CD4-positive, alpha-beta T cell treated with Interferon alpha-2 for 1 hour (primary cell): ENCODE results near the gene SLC4A8.

Source experiments
- DNase-seq, 2 donors: peaks; one replicate each; pipeline ENCODE4 v3.0.0-alpha.2; 2020 to 2022

Gene SLC4A8

GRCh38 chr12:51395283-51396230, 29.1 kb upstream of the SLC4A8 start:
- DNase-seq, result peak; percentile 20 to 45

GRCh38 chr12:51397670-51398069, 27.0 kb upstream of the SLC4A8 start:
- no peak for DNase-seq

GRCh38 chr12:51399891-51400290, 24.7 kb upstream of the SLC4A8 start:
- DNase-seq, result no peak

- no peak for DNase-seq
Observed at GRCh38 chr12:51401020-51401419, 23.6 kb upstream of the SLC4A8 start.

- DNase-seq, result no peak
Observed at GRCh38 chr12:51401486-51401885, 23.1 kb upstream of the SLC4A8 start.

GRCh38 chr12:51401900-51402299, 22.7 kb upstream of the SLC4A8 start:
- DNase-seq, result no peak

- DNase-seq, result no peak
Observed at GRCh38 chr12:51403159-51403558, 21.5 kb upstream of the SLC4A8 start.

- DNase-seq, result peak in 1 of 2 donors; percentile 25
Observed at GRCh38 chr12:51403681-51404136, 20.9 kb upstream of the SLC4A8 start.

GRCh38 chr12:51404627-51405026, 20.0 kb upstream of the SLC4A8 start:
- no peak for DNase-seq

GRCh38 chr12:51405801-51406207, 18.8 kb upstream of the SLC4A8 start:
- DNase-seq, result no peak

- no peak for DNase-seq
Observed at GRCh38 chr12:51406290-51406689, 18.3 kb upstream of the SLC4A8 start.

GRCh38 chr12:51406859-51407258, 17.8 kb upstream of the SLC4A8 start:
- DNase-seq, result no peak

GRCh38 chr12:51407604-51408003, 17.0 kb upstream of the SLC4A8 start:
- no peak for DNase-seq

GRCh38 chr12:51409846-51410245, 14.8 kb upstream of the SLC4A8 start:
- no peak for DNase-seq

GRCh38 chr12:51413149-51413548, 11.5 kb upstream of the SLC4A8 start:
- no peak for DNase-seq

GRCh38 chr12:51413791-51414190, 10.8 kb upstream of the SLC4A8 start:
- DNase-seq, result no peak

- no peak for DNase-seq
Observed at GRCh38 chr12:51415931-51416330, 8.7 kb upstream of the SLC4A8 start.

GRCh38 chr12:51417826-51418225, 6.8 kb upstream of the SLC4A8 start:
- DNase-seq, result no peak

GRCh38 chr12:51419425-51420193, 5.0 kb upstream of the SLC4A8 start:
- DNase-seq, result no peak

- peak; percentile 38 to 70 for DNase-seq
Observed at GRCh38 chr12:51421266-51421884, 3.3 kb upstream of the SLC4A8 start.

- DNase-seq, result no peak
Observed at GRCh38 chr12:51424094-51424661, 453 bp upstream of the SLC4A8 start.

GRCh38 chr12:51428256-51428655, 3.6 kb downstream of the SLC4A8 start:
- DNase-seq, result no peak

- no peak for DNase-seq
Observed at GRCh38 chr12:51429700-51430099, 5.1 kb downstream of the SLC4A8 start.
